ENCODE results near the gene CD300LG. TPM values are rescaled to one million over a fixed set of nuclear protein-coding genes. Genes with fewer than 3 reads are reported as not detected.

CD300LG gene
- total RNA-seq, 1 donor from 2014 or later: 5.4 TPM

DNA sequence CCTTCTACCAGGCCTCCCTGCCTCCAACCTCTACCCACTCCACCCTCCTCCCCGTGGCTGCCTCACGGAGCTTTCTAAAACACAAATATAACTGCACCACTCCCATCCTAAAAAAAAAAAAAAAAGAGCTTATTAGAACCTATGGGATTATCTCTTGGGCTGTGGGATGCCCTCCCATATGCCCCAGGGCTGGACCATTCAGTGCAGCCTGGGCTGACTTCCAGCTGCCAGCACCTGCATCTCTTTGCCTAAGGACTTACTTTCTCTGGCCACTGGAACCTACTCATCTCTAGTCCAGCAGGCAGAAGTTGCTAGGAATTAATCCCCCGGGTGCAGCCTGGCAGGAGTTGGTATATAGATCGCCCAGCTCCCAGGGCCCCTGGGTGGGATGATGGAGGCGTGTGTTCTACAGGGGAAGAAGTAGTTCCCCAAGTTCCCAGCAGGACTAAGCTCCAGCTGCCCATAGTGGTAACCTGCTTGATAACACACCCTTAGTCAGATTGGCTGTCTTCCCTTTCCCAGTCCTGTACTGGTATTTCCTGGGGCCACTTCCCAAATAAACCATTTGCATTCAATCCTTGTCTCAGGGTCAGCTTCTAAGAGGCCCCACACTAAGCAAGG lies 24.3 kb upstream of the CD300LG start:
- H3K27ac Mint-ChIP-seq (ENCODE audit: unreplicated experiment): no peak overlapping the region
- no peaks in the 10 kb centered on the region for H3K9me3 Mint-ChIP-seq (ENCODE audit: unreplicated experiment)
- H3K36me3 Mint-ChIP-seq (ENCODE audit: low read depth, unreplicated experiment): no peaks in the 10 kb centered on the region
- H3K27me3 Mint-ChIP-seq (ENCODE audit: unreplicated experiment): peaks cover 7% of the 10 kb centered on the region
- peaks cover 11% of the 10 kb centered on the region for H3K4me1 Mint-ChIP-seq (ENCODE audit: unreplicated experiment)
- H3K4me3 Mint-ChIP-seq (ENCODE audit: unreplicated experiment): no peak overlapping the region
- DNase-seq (ENCODE audit: low spot score): no peak
- TF ChIP-seq, protein P1, sequence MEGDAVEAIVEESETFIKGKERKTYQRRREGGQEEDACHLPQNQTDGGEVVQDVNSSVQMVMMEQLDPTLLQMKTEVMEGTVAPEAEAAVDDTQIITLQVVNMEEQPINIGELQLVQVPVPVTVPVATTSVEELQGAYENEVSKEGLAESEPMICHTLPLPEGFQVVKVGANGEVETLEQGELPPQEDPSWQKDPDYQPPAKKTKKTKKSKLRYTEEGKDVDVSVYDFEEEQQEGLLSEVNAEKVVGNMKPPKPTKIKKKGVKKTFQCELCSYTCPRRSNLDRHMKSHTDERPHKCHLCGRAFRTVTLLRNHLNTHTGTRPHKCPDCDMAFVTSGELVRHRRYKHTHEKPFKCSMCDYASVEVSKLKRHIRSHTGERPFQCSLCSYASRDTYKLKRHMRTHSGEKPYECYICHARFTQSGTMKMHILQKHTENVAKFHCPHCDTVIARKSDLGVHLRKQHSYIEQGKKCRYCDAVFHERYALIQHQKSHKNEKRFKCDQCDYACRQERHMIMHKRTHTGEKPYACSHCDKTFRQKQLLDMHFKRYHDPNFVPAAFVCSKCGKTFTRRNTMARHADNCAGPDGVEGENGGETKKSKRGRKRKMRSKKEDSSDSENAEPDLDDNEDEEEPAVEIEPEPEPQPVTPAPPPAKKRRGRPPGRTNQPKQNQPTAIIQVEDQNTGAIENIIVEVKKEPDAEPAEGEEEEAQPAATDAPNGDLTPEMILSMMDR (IDR thresholded peaks at IDR 0.05; ENCODE audit: unreplicated experiment): no peak

DNA sequence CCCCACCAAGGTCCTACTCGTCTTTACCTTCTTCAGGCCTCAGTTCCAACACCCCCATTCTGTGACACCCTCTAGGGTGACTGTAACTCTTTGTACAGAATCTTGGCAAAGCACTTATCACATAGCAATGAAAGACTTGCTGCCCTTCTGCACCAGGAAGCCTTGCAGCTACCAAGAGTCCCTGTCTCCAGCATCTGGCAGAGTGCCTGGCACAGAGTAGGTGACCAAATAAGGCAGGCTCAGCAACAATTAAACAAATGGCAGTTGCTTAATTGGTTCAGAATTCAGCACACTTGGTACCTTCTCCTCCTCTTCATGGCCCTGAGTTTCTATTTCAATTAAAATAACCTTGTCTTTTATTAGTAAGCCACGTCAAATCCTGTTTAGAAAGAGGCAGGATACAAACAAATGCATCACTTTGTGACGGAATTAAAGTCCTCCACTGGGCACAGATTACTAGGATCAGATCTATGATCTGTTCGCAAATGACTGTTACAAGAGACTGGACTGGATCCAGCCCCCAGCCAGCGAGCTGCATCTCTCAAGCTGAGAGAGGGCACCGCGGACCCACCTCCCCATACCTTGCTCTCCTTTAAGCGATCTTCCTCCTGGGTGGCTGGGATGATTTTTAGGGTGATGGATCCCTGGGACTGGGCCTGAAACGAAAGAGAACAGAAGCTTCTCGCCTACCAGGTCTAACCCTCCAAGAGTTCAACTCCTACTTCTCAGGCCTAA lies 23.5 kb upstream of the CD300LG start:
- Mint-ChIP-seq H3K4me3 (ENCODE audit: unreplicated experiment) (no peak overlapping the region), H3K9me3 (ENCODE audit: unreplicated experiment) (no peaks in the 10 kb centered on the region), H3K4me1 (ENCODE audit: unreplicated experiment) (peaks cover 19% of the 10 kb centered on the region), H3K27me3 (ENCODE audit: unreplicated experiment) (peaks cover 7% of the 10 kb centered on the region), H3K27ac (ENCODE audit: unreplicated experiment) (no peak overlapping the region), H3K36me3 (ENCODE audit: low read depth, unreplicated experiment) (no peaks in the 10 kb centered on the region)
- TF ChIP-seq, protein P1 (IDR thresholded peaks at IDR 0.05; ENCODE audit: unreplicated experiment): no peak
- DNase-seq (ENCODE audit: low spot score): no peak

DNA sequence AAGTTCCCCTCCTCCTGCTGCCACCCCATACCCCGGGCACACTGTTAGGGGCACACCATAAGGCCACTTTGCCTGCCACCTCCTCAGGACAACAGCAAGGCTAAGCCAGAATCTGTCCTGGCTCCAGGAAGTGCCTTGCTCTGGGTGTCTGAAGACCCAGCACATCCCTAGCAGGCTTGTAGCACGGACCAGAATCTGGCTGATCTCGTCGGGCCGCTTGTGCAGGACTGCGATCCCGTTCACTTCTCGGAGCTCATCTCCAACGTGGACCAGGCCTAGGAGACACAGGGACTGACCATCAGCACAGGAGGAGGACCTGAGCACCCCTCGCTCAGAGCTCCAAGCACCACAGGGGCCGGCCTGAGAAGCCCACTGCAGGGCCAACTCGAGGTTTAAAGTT lies 21.4 kb upstream of the CD300LG start:
- H3K36me3 Mint-ChIP-seq (ENCODE audit: low read depth, unreplicated experiment): no peaks in the 10 kb centered on the region
- no peak overlapping the region for H3K27ac Mint-ChIP-seq (ENCODE audit: unreplicated experiment)
- peaks cover 6% of the 10 kb centered on the region for H3K27me3 Mint-ChIP-seq (ENCODE audit: unreplicated experiment)
- H3K9me3 Mint-ChIP-seq (ENCODE audit: unreplicated experiment): no peaks in the 10 kb centered on the region
- TF ChIP-seq, protein P1 (IDR thresholded peaks at IDR 0.05; ENCODE audit: unreplicated experiment): no peak
- no peak overlapping the region for H3K4me3 Mint-ChIP-seq (ENCODE audit: unreplicated experiment)
- H3K4me1 Mint-ChIP-seq (ENCODE audit: unreplicated experiment): peaks cover 20% of the 10 kb centered on the region
- no peak for DNase-seq (ENCODE audit: low spot score)

DNA sequence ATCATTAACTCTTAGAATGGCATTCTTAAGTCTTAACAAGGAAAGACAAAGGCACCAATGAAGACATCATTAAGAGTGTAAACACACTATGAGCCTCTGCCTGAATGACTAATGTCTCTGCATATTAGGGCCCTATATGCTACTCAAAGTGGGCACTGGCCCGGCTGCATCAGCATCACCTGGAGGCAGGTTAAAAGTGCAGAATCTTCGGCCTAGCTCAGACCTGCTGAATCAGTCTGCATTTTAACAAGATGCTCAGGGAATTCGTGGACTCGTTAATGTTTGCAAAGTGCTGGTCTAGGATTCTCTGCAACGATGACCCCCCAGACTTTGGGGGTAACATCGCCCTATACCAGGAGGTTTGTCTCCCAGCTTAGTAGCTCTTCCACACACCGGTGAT lies 20.8 kb upstream of the CD300LG start:
- Mint-ChIP-seq H3K27me3 (ENCODE audit: unreplicated experiment) (peaks cover 10% of the 10 kb centered on the region), H3K4me1 (ENCODE audit: unreplicated experiment) (peaks cover 23% of the 10 kb centered on the region), H3K4me3 (ENCODE audit: unreplicated experiment) (no peak overlapping the region), H3K36me3 (ENCODE audit: low read depth, unreplicated experiment) (no peaks in the 10 kb centered on the region), H3K9me3 (ENCODE audit: unreplicated experiment) (no peaks in the 10 kb centered on the region), H3K27ac (ENCODE audit: unreplicated experiment) (no peak overlapping the region)
- TF ChIP-seq, protein P1 (IDR thresholded peaks at IDR 0.05; ENCODE audit: unreplicated experiment): no peak
- DNase-seq (ENCODE audit: low spot score): no peak

DNA sequence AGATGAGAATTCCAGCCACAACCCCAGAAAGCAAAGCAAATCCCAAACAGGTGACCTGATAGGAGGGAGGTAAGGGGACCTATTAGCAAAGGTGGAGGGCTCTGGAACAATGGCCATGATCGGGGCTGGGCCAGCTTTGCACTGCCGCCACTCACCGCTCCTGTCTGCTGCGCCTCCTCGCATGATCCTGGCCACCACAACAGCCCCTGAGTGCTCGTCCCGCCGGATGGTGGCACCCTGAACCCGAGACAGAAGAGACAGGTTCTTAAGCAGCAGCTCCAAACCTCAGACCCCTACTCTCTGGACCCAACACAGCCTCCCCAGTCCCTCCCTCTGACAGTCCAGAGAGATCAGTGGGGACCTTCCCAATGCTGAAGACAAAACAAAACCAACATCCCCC lies 19.4 kb upstream of the CD300LG start:
- Mint-ChIP-seq H3K4me1 (ENCODE audit: unreplicated experiment) (peaks cover 23% of the 10 kb centered on the region), H3K4me3 (ENCODE audit: unreplicated experiment) (no peak overlapping the region), H3K27me3 (ENCODE audit: unreplicated experiment) (peaks cover 10% of the 10 kb centered on the region), H3K9me3 (ENCODE audit: unreplicated experiment) (no peaks in the 10 kb centered on the region), H3K36me3 (ENCODE audit: low read depth, unreplicated experiment) (peaks cover 4% of the 10 kb centered on the region), H3K27ac (ENCODE audit: unreplicated experiment) (no peak overlapping the region)
- TF ChIP-seq, protein P1 (IDR thresholded peaks at IDR 0.05; ENCODE audit: unreplicated experiment): no peak
- DNase-seq (ENCODE audit: low spot score): no peak

All from endothelial cell (in vitro differentiated cells).